Measurements from ENCODE around the gene TXNDC12.

- TF ChIP-seq CTCF (IDR thresholded peaks at IDR 0.05; ENCODE audit: insufficient read depth, low read length, poor library complexity, severe bottlenecking) (no peak), EZH2phosphoT487 (conservative IDR thresholded peaks at IDR 0.05; ENCODE audit: low read length) (no peak)
These were observed 43.3 kb upstream of the TXNDC12 start for GRCh38 chr1:52098139-52098871.
